ENCODE results near the gene TRIP6. TPM values are rescaled to one million over a fixed set of nuclear protein-coding genes. Genes with fewer than 3 reads are reported as not detected.

The TRIP6 gene
- total RNA-seq, 1 donor from 2014 or later = 24.4 TPM

DNA sequence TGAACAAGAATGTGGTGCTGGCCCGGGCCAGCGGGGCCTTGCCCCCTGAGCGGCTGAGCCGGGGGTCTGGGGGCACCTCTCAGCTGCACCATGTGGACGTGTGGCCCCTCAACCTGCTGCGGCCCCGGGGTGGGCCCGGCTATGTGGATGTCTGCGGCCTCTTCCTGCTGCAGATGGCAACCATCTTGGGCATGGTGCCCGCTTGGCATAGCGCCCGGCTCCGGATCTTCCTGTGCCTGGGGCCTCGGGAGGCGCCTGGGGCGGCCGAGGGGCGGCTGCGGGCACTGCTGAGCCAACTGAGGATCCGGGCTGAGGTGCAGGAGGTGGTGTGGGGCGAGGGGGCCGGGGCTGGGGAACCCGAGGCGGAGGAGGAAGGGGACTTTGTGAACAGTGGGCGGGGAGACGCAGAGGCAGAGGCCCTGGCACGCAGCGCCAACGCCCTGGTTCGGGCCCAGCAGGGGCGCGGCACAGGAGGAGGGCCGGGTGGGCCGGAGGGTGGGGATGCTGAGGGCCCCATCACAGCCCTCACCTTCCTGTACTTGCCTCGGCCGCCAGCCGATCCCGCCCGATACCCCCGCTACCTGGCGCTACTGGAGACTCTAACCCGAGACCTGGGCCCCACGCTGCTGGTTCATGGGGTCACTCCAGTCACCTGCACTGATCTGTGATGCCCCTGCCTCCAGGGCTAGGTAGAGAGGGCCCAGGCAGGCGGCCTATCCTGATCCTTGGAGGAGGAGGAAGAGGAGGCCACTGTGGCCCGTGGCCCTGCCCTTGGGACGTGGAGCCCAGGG, 1.1 kb upstream of the TRIP6 start:
- intact Hi-C loops (cut with DNase I) = loop anchor here (2.0 kb wide), 1 partner anchor 27 kb away; no protein-coding TSS in a partner anchor
- DNase-seq (ENCODE audit: low spot score) = no peak

DNA sequence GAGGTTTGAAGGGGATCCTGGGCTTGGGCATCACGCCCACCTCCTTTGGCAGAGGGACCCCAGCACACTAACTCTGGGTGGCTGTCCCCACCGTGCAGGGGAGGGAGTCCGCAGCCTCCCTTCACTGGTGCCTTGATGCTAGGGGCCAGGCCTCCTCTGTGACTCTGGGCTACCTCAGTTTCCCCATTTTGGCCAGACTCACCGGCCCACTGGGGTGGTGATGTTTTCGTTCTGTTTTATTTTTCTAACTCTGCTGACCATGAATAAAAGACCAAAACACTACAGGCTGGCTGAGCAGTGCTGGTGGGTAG, 503 bp upstream of the TRIP6 start:
- intact Hi-C loops (cut with DNase I) = loop anchor here (2.0 kb wide), 1 partner anchor 28 kb away; no protein-coding TSS in a partner anchor
- no peak for DNase-seq (ENCODE audit: low spot score)

- intact Hi-C loops (cut with DNase I) = loop anchor here (2.0 kb wide), 1 partner anchor 29 kb away; no protein-coding TSS in a partner anchor
- no peak for DNase-seq (ENCODE audit: low spot score)
Measured at GRCh38 chr7:100867776-100868485, 744 bp downstream of the TRIP6 start.

- DNase-seq (ENCODE audit: low spot score) = no peak
- intact Hi-C loops (cut with DNase I) = loop anchor here (5.0 kb wide), 1 partner anchor 166 kb away; the partner anchor contains the start of gene POP7
Measured at GRCh38 chr7:100873599-100874299, 6.6 kb downstream of the TRIP6 start.

DNA sequence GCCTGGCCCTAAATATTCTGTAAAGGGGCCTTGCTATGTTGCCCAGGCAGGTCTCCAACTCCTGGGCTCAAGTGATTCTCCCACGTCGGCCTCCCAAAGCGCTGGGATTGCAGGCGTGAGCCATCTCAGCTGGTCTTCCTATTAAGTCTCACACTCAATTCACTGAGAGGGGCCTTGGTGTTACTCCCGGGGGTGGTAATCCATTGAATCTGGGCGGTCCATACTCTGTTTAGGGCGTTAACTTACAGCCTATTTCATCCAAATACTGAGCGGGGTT, 7.1 kb downstream of the TRIP6 start:
- intact Hi-C loops (cut with DNase I) = loop anchor here (5.0 kb wide), 1 partner anchor 167 kb away; the partner anchor contains the start of gene POP7
- DNase-seq (ENCODE audit: low spot score) = no peak

GRCh38 chr7:100874577-100875355, 7.6 kb downstream of the TRIP6 start, which contains the start of gene SRRT:
Gene SRRT, plus strand, starts transcription at chr7:100875103. Its CDS starts 488 bp downstream, at chr7:100875591.
- DNase-seq (ENCODE audit: low spot score) = peak; percentile 99
- intact Hi-C loops (cut with DNase I) = loop anchor here (5.0 kb wide), 1 partner anchor 167 kb away; the partner anchor contains the start of gene POP7

GRCh38 chr7:100875356-100875751, 8.2 kb downstream of the TRIP6 start:
- DNase-seq (ENCODE audit: low spot score) = no peak
- intact Hi-C loops (cut with DNase I) = no loop called here

GRCh38 chr7:100878013-100878412, 10.8 kb downstream of the TRIP6 start:
- DNase-seq (ENCODE audit: low spot score) = no peak
- intact Hi-C loops (cut with DNase I) = no loop called here

DNA sequence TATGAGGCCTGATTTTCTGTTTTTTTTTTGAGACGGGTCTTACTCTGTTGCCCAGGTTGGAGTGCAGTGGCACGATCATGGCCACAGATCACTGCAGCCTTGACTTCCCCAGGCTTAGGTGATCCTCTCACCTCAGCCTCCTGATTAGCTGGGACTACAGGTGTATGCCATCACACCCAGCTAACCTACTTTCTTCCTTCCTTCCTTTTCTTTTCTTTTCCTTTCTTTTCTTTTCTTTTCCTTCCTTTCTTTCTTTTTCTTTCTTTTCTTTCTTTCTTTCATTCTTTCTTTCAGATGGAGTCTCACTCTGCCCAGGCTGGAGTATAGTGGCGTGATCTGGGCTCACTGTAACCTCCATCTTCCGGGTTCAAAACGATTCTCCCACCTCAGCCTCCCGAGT, 11.5 kb downstream of the TRIP6 start:
- no peak for DNase-seq (ENCODE audit: low spot score)
- intact Hi-C loops (cut with DNase I) = no loop called here

- no peak for DNase-seq (ENCODE audit: low spot score)
- intact Hi-C loops (cut with DNase I) = no loop called here
Measured at GRCh38 chr7:100879685-100880261, 12.6 kb downstream of the TRIP6 start.

DNA sequence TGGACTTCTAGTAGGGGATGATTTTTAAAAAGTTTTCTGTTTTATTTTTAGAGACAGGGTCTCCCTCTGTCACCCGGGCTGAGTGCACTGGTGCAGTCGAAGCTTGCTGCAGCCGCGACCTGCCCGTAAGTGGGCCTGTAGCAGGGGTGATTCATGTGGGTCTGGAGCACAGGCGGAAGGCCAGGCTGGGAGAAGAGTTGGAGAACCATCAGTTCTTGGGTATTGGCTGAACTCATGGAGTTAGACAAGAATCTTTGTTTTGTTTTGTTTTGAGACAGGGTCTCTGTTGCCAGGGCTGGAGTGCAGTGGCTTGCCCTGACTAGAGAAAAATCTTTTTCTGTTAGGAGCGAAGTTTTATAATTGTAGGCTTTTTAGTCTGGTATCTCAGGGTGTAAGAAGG, 13.5 kb downstream of the TRIP6 start:
- intact Hi-C loops (cut with DNase I) = no loop called here
- DNase-seq (ENCODE audit: low spot score) = no peak

DNA sequence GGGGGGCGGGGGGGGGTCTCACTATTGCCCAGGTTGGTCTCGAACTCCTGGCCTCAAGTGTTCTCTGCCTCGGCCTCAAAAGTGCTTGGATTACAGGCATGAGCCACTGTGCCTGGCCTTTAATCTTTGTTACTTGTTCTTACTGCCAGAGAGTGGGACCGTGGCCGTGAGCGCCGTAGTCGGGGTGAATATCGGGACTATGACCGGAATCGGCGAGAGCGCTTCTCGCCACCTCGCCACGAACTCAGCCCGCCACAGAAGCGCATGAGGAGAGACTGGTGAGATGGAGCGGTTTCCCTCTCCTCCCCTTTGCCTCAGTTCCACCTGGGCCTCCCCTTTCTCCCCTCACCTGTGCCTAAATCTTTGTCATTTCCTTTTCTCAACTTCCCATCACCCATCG, 13.9 kb downstream of the TRIP6 start:
- no peak for DNase-seq (ENCODE audit: low spot score)
- intact Hi-C loops (cut with DNase I) = no loop called here

DNA sequence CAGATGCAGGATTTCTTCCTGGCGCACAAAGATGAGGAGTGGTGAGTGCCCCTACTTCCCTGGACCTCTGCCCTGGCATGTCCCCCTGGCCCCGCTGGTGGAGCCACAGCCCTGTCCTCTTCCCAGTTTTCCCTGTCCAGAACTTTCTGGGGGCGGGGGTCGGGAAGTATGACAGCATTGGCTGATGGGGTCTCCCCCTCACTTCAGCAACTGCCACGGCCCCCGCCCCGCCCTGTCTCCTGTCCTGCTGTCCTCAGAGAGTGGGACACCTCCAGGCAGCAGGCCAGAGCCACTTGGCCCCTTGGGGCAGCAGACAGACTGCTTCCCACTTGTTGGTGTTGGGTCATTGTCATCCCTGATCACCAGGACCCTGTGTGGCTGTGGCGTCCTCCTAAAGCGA, 15.0 kb downstream of the TRIP6 start:
- intact Hi-C loops (cut with DNase I) = no loop called here

GRCh38 chr7:100882785-100883526, 15.8 kb downstream of the TRIP6 start:
- intact Hi-C loops (cut with DNase I) = no loop called here
- DNase-seq (ENCODE audit: low spot score) = no peak

More for the DNA sequence above, 15.0 kb downstream of the TRIP6 start:
- no peak for DNase-seq (ENCODE audit: low spot score)

- no peak for DNase-seq (ENCODE audit: low spot score)
- intact Hi-C loops (cut with DNase I) = no loop called here
Measured at GRCh38 chr7:100884736-100885439, 17.7 kb downstream of the TRIP6 start.

GRCh38 chr7:100885440-100886141, 18.4 kb downstream of the TRIP6 start:
- no peak for DNase-seq (ENCODE audit: low spot score)
- intact Hi-C loops (cut with DNase I) = no loop called here

DNA sequence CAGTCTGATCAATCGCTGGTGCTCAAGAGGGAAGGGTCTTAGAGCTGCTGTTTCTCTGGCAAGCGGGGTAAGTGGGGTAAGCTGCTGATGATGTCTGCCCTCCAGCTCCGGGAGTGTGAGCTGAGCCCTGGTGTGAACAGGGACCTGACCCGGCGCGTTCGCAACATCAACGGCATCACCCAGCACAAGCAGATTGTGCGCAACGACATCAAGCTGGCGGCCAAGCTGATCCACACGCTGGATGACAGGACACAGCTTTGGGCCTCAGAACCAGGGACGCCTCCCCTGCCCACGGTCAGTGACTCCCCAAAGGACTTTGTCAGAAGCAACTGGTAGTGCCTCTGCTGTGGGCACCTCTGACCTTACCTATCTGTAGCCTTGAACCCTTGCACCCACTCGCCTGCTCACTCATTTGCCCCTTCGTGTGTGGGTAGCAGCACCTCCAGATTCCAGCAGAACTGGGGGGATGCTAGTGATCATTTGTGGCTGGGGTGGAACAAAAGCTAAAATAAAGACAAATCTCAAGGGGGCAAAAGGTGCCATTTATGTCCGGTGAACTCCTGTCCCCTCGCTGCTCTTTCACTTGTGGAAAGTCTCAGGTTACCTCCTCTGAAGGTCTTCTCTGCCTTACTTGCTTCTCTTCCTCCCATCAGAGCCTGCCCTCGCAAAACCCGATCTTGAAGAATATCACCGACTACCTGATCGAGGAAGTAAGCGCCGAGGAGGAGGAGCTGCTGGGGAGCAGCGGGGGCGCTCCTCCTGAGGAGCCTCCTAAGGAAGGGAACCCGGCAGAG, 19.2 kb downstream of the TRIP6 start:
- intact Hi-C loops (cut with DNase I) = no loop called here
- DNase-seq (ENCODE audit: low spot score) = no peak
